Adrenal gland (tissue), 5 donors: ENCODE measurements around the gene CNNM2.

Experiments used
- CTCF ChIP-seq, 6 experiments: fragments of 450-650 bp in 4 of 6; fragments of 200-600 bp in 2 of 6; sonication (generic) in 1 of 6; IDR thresholded peaks; 1 replicate in 5 of 6; 2 replicates in 1 of 6; pipeline versions ENCODE4 v1.5.1 to v1.8.0; 2016 to 2021; ENCODE audit warnings: antibody characterized with exemption in 6 of 6, mild to moderate bottlenecking in 2 of 6, moderate library complexity in 1 of 6
- POLR2A ChIP-seq, 2 donors: fragments of 450-650 bp; IDR thresholded peaks; one replicate each; pipeline ENCODE4 v1.6.1; 2017; ENCODE audit warnings: antibody characterized with exemption in 2 of 2, mild to moderate bottlenecking in 2 of 2, moderate library complexity in 1 of 2
- donor health status: DM: no; HTN: no; CAD: no.

GRCh38 chr10:102975483-102976379 lies 57.6 kb downstream of the CNNM2 start:
- TF ChIP-seq CTCF (IDR thresholded peaks at IDR 0.05) (peak in 1 of 6 experiments; percentile 12), POLR2A (IDR thresholded peaks at IDR 0.05) (peak in 1 of 2 donors; percentile 36)
